Measurements from ENCODE around the gene LEPR. TPM values are rescaled to one million over a fixed set of nuclear protein-coding genes. Genes with fewer than 3 reads are reported as not detected.

The LEPR gene
- total RNA-seq, 2 donors from 2014 or later: 5.3 to 7.8 TPM

DNA sequence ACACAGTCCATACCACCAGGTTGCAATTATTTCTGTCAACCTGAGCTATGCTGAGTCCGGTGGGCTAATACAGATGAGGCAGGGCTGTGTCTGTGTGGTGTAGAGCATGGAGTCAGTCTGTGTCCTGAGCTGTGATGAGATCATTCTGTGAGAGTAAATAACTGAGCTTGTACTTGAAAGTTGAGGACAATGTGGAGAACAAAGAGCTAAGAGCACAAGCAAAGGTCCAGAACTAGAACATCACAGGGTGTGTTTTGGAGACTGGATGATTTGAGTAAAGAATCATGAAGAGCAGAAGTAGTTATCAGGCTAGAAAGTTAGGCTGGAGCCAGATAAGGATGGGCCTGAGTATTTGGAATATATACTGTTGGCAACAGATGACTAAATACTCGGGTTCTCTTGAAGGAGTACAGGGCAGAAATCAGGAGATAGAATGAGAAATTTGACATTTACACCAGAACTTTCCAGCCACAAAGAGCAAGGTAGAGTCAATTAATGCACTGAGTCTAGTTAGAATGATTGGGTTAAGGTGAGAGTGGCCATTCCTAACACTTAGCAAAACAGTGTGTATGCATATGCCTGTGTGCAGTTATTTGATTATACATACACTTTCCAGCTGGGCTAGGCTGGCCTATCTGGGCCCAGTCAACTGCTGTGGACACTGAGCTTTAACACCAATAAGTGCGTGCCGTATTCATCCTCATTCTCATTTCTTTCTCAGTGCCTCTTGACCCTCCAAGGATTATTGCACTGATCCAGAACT lies 48.8 kb downstream of the LEPR start:
- Histone ChIP-seq H3K4me1 (peaks cover 45% of the 10 kb centered on the region), H3K9me3 (no peaks in the 10 kb centered on the region), H3K27ac (no peak overlapping the region), H3K27me3 (no peaks in the 10 kb centered on the region), H3K36me3 (replicated peaks in 1 of 2; ENCODE audit: insufficient read depth in 1 of 2, low read depth in 2 of 2) (no peaks in the 10 kb centered on the region), H3K4me3 (no peak overlapping the region)
- peak; percentile 53 for ATAC-seq
- intact Hi-C loops (cut with DNase I): no loop called here
- no peak for TF ChIP-seq CTCF (IDR thresholded peaks at IDR 0.05)
- TF ChIP-seq POLR2A (IDR thresholded peaks at IDR 0.05): no peak
- WGBS, 2 donors: 59 to 62% methylated on average over 4 of the region's 4 CpGs
- DNase-seq: no peak

- no peaks in the 10 kb centered on the region for H3K36me3 ChIP-seq (replicated peaks in 1 of 2; ENCODE audit: insufficient read depth in 1 of 2, low read depth in 2 of 2)
- TF ChIP-seq CTCF (IDR thresholded peaks at IDR 0.05): no peak
- TF ChIP-seq POLR2A (IDR thresholded peaks at IDR 0.05): no peak
- H3K27me3 ChIP-seq: no peaks in the 10 kb centered on the region
- no peaks in the 10 kb centered on the region for H3K9me3 ChIP-seq
- peaks cover 46% of the 10 kb centered on the region for H3K4me1 ChIP-seq
- no peak overlapping the region for H3K4me3 ChIP-seq
- 63 to 71% methylated on average over 4 of the region's 4 CpGs for WGBS, 2 donors
- intact Hi-C loops (cut with DNase I): no loop called here
- no peak overlapping the region for H3K27ac ChIP-seq
- DNase-seq (no peak), ATAC-seq (no peak)
These were observed 49.4 kb downstream of the LEPR start for GRCh38 chr1:65469889-65470340.

Small RNAs within 50 kb of the gene (small RNA-seq; reads per million reads assigned to genes)
- not detected for gene RNU2-15P

Other genes starting within 250 kb of the LEPR start
- gene DNAJC6, start 111.1 kb upstream of the LEPR start, total RNA-seq: 1 to 10 TPM in 1 of 2 donors, under 1 TPM in 1; 0.99 to 2.3 TPM
- 10 to 100 TPM; 22.7 to 47.7 TPM for gene LEPROT, start within 50 bp of the LEPR start, total RNA-seq

Data from body of pancreas (tissue), 4 donors.